Liver (tissue), 3 donors: ENCODE results near the gene PANK1.

Experiments
- EGR1 ChIP-seq, 2 donors: IDR thresholded peaks; 2 replicates each; pipeline ENCODE4 v1.6.1; 2016 to 2018; ENCODE audit warnings: antibody characterized with exemption in 2 of 2, low read depth in 2 of 2
- FOXA1 ChIP-seq: IDR thresholded peaks from 2 replicates; pipeline ENCODE4 v1.6.1; 2016; ENCODE audit warnings: antibody characterized with exemption
- GABPA ChIP-seq, 2 donors: IDR thresholded peaks in 1 of 2; conservative IDR thresholded peaks in 1 of 2; 2 replicates each; pipeline ENCODE4 v1.6.1; 2016; ENCODE audit warnings: antibody characterized with exemption in 2 of 2, mild to moderate bottlenecking in 1 of 2, moderate library complexity in 1 of 2
- HNF4G ChIP-seq: IDR thresholded peaks from 2 replicates; pipeline ENCODE4 v1.6.1; 2016; ENCODE audit warnings: antibody characterized with exemption
- JUND ChIP-seq, 2 donors: IDR thresholded peaks; 2 replicates each; pipeline ENCODE4 v1.6.1; 2016; ENCODE audit warnings: antibody characterized with exemption in 2 of 2
- RAD21 ChIP-seq, 2 donors: IDR thresholded peaks; 2 replicates each; pipeline ENCODE4 v1.6.1; 2016; ENCODE audit warnings: antibody characterized with exemption in 2 of 2, mild to moderate bottlenecking in 2 of 2
- SP1 ChIP-seq: IDR thresholded peaks from 2 replicates; pipeline ENCODE4 v1.6.1; 2018; ENCODE audit warnings: antibody characterized with exemption, mild to moderate bottlenecking
- TAF1 ChIP-seq: conservative IDR thresholded peaks from 2 replicates; pipeline ENCODE4 v1.6.1; 2016; ENCODE audit warnings: antibody characterized with exemption, mild to moderate bottlenecking
- YY1 ChIP-seq: IDR thresholded peaks from 2 replicates; pipeline ENCODE4 v1.6.1; 2016; ENCODE audit warnings: antibody characterized with exemption, mild to moderate bottlenecking
- TF ChIP-seq, protein P1 (sequence below): fragments of 150-350 bp; IDR thresholded peaks from 2 replicates; pipeline ENCODE4 v1.5.1; 2017; ENCODE audit warnings: improper control_type of control experiment, low read depth, low read length; ENCODE audit not compliant: missing input control
- TF ChIP-seq, protein P2 (sequence below): IDR thresholded peaks from 2 replicates; pipeline ENCODE4 v1.6.1; 2016; ENCODE audit warnings: antibody characterized with exemption, mild to moderate bottlenecking
- TF ChIP-seq, protein P3 (sequence below): IDR thresholded peaks from 2 replicates; pipeline ENCODE4 v1.6.1; 2016; ENCODE audit warnings: antibody characterized with exemption
- TF ChIP-seq, protein P4 (sequence below): IDR thresholded peaks from 2 replicates; pipeline ENCODE4 v1.6.1; 2016; ENCODE audit warnings: antibody characterized with exemption
- TF ChIP-seq, protein P5 (sequence below): IDR thresholded peaks from 2 replicates; pipeline ENCODE4 v1.6.1; 2016; ENCODE audit warnings: antibody characterized with exemption
- donor health status: healthy.
- donor health status: healthy.

DNA sequence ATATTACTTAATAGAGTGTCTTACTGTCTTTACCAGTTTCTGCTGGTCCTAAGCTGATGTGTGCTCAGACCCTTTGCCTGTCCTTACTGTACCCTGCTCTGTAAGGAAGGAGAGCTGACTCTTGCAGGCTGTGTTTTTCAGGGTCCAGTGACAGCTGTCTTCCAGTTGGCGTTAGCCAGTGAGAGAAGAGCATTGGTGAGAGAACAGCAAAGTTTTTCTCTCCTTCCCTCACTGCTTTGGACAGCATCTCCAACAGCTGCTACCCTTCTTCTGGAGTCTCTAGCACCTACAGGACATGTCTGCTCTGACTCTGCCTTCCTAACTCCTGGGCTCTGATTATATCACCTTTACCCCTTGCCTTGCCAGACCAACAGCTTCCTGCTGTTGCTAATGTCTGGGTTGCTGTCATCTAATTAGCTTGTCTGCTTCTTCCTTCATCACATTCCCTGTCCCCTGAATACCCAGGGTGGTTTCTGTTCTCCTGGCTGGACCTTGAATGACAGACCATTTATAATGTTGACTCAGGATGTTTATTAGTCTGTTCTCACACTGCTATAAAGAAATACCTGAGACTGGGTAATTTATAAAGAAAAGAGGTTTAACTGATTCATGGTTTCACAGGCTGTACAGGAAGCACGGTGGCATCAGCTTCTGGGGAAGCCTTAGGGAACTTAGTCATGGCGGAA, 23.5 kb upstream of the PANK1 start:
- TF ChIP-seq, protein P1, sequence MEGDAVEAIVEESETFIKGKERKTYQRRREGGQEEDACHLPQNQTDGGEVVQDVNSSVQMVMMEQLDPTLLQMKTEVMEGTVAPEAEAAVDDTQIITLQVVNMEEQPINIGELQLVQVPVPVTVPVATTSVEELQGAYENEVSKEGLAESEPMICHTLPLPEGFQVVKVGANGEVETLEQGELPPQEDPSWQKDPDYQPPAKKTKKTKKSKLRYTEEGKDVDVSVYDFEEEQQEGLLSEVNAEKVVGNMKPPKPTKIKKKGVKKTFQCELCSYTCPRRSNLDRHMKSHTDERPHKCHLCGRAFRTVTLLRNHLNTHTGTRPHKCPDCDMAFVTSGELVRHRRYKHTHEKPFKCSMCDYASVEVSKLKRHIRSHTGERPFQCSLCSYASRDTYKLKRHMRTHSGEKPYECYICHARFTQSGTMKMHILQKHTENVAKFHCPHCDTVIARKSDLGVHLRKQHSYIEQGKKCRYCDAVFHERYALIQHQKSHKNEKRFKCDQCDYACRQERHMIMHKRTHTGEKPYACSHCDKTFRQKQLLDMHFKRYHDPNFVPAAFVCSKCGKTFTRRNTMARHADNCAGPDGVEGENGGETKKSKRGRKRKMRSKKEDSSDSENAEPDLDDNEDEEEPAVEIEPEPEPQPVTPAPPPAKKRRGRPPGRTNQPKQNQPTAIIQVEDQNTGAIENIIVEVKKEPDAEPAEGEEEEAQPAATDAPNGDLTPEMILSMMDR = no peak
- TF ChIP-seq TAF1 (no peak), RAD21 (IDR thresholded peaks at IDR 0.05) (no peak), GABPA (IDR thresholded peaks at IDR 0.05 in 1 of 2, conservative IDR thresholded peaks at IDR 0.05 in 1 of 2) (no peak), HNF4G (no peak), YY1 (no peak), JUND (IDR thresholded peaks at IDR 0.05) (no peak), FOXA1 (no peak), EGR1 (IDR thresholded peaks at IDR 0.05; ENCODE audit: low read depth in 2 of 2) (no peak), SP1 (no peak)
- TF ChIP-seq, protein P2, sequence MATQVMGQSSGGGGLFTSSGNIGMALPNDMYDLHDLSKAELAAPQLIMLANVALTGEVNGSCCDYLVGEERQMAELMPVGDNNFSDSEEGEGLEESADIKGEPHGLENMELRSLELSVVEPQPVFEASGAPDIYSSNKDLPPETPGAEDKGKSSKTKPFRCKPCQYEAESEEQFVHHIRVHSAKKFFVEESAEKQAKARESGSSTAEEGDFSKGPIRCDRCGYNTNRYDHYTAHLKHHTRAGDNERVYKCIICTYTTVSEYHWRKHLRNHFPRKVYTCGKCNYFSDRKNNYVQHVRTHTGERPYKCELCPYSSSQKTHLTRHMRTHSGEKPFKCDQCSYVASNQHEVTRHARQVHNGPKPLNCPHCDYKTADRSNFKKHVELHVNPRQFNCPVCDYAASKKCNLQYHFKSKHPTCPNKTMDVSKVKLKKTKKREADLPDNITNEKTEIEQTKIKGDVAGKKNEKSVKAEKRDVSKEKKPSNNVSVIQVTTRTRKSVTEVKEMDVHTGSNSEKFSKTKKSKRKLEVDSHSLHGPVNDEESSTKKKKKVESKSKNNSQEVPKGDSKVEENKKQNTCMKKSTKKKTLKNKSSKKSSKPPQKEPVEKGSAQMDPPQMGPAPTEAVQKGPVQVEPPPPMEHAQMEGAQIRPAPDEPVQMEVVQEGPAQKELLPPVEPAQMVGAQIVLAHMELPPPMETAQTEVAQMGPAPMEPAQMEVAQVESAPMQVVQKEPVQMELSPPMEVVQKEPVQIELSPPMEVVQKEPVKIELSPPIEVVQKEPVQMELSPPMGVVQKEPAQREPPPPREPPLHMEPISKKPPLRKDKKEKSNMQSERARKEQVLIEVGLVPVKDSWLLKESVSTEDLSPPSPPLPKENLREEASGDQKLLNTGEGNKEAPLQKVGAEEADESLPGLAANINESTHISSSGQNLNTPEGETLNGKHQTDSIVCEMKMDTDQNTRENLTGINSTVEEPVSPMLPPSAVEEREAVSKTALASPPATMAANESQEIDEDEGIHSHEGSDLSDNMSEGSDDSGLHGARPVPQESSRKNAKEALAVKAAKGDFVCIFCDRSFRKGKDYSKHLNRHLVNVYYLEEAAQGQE = no peak
- TF ChIP-seq, protein P3, sequence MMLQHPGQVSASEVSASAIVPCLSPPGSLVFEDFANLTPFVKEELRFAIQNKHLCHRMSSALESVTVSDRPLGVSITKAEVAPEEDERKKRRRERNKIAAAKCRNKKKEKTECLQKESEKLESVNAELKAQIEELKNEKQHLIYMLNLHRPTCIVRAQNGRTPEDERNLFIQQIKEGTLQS = no peak
- TF ChIP-seq, protein P4, sequence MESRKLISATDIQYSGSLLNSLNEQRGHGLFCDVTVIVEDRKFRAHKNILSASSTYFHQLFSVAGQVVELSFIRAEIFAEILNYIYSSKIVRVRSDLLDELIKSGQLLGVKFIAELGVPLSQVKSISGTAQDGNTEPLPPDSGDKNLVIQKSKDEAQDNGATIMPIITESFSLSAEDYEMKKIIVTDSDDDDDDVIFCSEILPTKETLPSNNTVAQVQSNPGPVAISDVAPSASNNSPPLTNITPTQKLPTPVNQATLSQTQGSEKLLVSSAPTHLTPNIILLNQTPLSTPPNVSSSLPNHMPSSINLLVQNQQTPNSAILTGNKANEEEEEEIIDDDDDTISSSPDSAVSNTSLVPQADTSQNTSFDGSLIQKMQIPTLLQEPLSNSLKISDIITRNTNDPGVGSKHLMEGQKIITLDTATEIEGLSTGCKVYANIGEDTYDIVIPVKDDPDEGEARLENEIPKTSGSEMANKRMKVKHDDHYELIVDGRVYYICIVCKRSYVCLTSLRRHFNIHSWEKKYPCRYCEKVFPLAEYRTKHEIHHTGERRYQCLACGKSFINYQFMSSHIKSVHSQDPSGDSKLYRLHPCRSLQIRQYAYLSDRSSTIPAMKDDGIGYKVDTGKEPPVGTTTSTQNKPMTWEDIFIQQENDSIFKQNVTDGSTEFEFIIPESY = no peak
- TF ChIP-seq, protein P5, sequence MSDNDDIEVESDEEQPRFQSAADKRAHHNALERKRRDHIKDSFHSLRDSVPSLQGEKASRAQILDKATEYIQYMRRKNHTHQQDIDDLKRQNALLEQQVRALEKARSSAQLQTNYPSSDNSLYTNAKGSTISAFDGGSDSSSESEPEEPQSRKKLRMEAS = no peak
